Retinal pigment epithelial cell (primary cell): ENCODE results near the gene CCDC102B.
A peak's percentile ranks its signal among the peaks of the same experiment; 100 is the strongest.

Experiments used
- DNase-seq: peaks from one replicate; pipeline ENCODE4 v3.0.0-alpha.2; 2010; ENCODE audit warnings: low read depth
- H3K4me3 ChIP-seq: 2 replicates; pipeline ENCODE4 v1.5.1; 2011; ENCODE audit warnings: mild to moderate bottlenecking, low read length, control low read depth, moderate library complexity
- CTCF ChIP-seq: conservative IDR thresholded peaks from 2 replicates; pipeline ENCODE4 v1.5.1; 2011; ENCODE audit warnings: low read depth, low read length, control low read depth, inconsistent platforms

Gene CCDC102B

GRCh38 chr18:68919900-68920299, 122.0 kb downstream of the CCDC102B start:
- DNase-seq: no peak
- TF ChIP-seq CTCF: no peak
- H3K4me3 ChIP-seq: no peak overlapping the region

- no peak for DNase-seq
- no peak overlapping the region for H3K4me3 ChIP-seq
- no peak for TF ChIP-seq CTCF
Measured at GRCh38 chr18:68922392-68922791, 124.5 kb downstream of the CCDC102B start.

- DNase-seq: no peak
- no peak overlapping the region for H3K4me3 ChIP-seq
- peak; percentile 55 for TF ChIP-seq CTCF
Measured at GRCh38 chr18:68925268-68925667, 127.4 kb downstream of the CCDC102B start.

- no peak overlapping the region for H3K4me3 ChIP-seq
- no peak for DNase-seq
- no peak for TF ChIP-seq CTCF
Measured at GRCh38 chr18:68928762-68929675, 131.1 kb downstream of the CCDC102B start.

- DNase-seq: no peak
- no peak overlapping the region for H3K4me3 ChIP-seq
- no peak for TF ChIP-seq CTCF
Measured at GRCh38 chr18:68935686-68936085, 137.8 kb downstream of the CCDC102B start.

GRCh38 chr18:68937029-68937599, 139.2 kb downstream of the CCDC102B start:
- no peak for DNase-seq
- no peak for TF ChIP-seq CTCF
- H3K4me3 ChIP-seq: no peak overlapping the region

- H3K4me3 ChIP-seq: no peak overlapping the region
- no peak for TF ChIP-seq CTCF
- DNase-seq: no peak
Measured at GRCh38 chr18:68940039-68940438, 142.2 kb downstream of the CCDC102B start.
